ENCODE measurements around the gene RBM3.

DNA sequence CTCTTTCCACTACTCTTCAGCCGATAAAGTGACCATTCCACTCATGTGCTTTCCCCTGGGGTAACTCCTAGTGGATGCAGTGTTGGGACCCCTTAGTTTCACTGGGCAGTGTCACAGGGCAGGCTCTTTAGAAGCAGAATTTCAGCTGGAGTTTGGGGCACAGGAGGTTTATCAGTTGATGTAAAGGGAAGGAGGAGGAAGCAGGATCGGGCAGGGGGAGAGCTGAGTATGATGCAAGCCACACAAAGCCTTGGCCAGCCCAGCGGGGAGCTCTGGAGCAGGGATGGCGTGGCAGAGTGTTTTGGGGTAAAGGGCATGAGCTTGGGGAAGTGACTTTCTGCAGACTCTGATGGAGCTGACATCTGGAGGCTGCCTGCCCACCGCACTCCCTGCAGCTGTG, 42.3 kb downstream of the RBM3 start:
- TF ChIP-seq GATAD2B (conservative IDR thresholded peaks at IDR 0.05; ENCODE audit: low read depth) (no peak), IKZF2 (IDR thresholded peaks at IDR 0.05) (no peak), SUPT20H (IDR thresholded peaks at IDR 0.05; ENCODE audit: borderline replicate concordance, control insufficient read depth, low read depth, low read length) (no peak), MYC (IDR thresholded peaks at IDR 0.05; ENCODE audit: insufficient read depth, insufficient read length, insufficient replicate concordance, low read length, severe bottlenecking) (no peak), SMAD5 (IDR thresholded peaks at IDR 0.05; ENCODE audit: low read depth) (no peak), GABPA (IDR thresholded peaks at IDR 0.05; ENCODE audit: low read depth) (no peak), EP300 (IDR thresholded peaks at IDR 0.05; ENCODE audit: borderline replicate concordance in 1 of 2, control insufficient read depth in 1 of 2, low read depth in 2 of 2, low read length in 2 of 2) (no peak), POLR2AphosphoS5 (IDR thresholded peaks at IDR 0.05; ENCODE audit: low read length) (no peak), JUNB (IDR thresholded peaks at IDR 0.05) (no peak), CEBPB (IDR thresholded peaks at IDR 0.05; ENCODE audit: borderline replicate concordance in 1 of 2, low read depth in 2 of 2, low read length in 2 of 2) (no peak), CBX3 (IDR thresholded peaks at IDR 0.05; ENCODE audit: borderline replicate concordance, low read depth) (no peak)
- TF ChIP-seq, protein P1, sequence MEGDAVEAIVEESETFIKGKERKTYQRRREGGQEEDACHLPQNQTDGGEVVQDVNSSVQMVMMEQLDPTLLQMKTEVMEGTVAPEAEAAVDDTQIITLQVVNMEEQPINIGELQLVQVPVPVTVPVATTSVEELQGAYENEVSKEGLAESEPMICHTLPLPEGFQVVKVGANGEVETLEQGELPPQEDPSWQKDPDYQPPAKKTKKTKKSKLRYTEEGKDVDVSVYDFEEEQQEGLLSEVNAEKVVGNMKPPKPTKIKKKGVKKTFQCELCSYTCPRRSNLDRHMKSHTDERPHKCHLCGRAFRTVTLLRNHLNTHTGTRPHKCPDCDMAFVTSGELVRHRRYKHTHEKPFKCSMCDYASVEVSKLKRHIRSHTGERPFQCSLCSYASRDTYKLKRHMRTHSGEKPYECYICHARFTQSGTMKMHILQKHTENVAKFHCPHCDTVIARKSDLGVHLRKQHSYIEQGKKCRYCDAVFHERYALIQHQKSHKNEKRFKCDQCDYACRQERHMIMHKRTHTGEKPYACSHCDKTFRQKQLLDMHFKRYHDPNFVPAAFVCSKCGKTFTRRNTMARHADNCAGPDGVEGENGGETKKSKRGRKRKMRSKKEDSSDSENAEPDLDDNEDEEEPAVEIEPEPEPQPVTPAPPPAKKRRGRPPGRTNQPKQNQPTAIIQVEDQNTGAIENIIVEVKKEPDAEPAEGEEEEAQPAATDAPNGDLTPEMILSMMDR (IDR thresholded peaks at IDR 0.05 in 2 of 3, conservative IDR thresholded peaks at IDR 0.05 in 1 of 3; ENCODE audit: control insufficient read depth in 2 of 3, extremely low read depth in 1 of 3, insufficient read depth in 1 of 3, low read depth in 3 of 3, low read length in 3 of 3), result no peak
- TF ChIP-seq, protein P2, sequence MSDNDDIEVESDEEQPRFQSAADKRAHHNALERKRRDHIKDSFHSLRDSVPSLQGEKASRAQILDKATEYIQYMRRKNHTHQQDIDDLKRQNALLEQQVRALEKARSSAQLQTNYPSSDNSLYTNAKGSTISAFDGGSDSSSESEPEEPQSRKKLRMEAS (IDR thresholded peaks at IDR 0.05; ENCODE audit: low read depth, low read length), result no peak
- TF ChIP-seq, protein P3, sequence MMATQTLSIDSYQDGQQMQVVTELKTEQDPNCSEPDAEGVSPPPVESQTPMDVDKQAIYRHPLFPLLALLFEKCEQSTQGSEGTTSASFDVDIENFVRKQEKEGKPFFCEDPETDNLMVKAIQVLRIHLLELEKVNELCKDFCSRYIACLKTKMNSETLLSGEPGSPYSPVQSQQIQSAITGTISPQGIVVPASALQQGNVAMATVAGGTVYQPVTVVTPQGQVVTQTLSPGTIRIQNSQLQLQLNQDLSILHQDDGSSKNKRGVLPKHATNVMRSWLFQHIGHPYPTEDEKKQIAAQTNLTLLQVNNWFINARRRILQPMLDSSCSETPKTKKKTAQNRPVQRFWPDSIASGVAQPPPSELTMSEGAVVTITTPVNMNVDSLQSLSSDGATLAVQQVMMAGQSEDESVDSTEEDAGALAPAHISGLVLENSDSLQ (IDR thresholded peaks at IDR 0.05), result no peak
